Thoracic aorta (tissue), 2 donors: Measurements from ENCODE around the gene MYO3B. TPM values are rescaled to one million over a fixed set of nuclear protein-coding genes. Genes with fewer than 3 reads are reported as not detected.

Experiments
- ATAC-seq: fragments of 150-250 bp; one replicate; pipeline ENCODE4 v1.8.0; 2017; ENCODE audit warnings: low read depth; ENCODE audit not compliant: insufficient number of reproducible peaks, low FRiP score
- DNase-seq: peaks from one replicate; pipeline ENCODE4 v3.0.0-alpha.2; 2020; ENCODE audit warnings: low spot score
- H3K27ac ChIP-seq, 2 donors: fragments of 200-600 bp; sonication (generic); 1 replicate in 1 of 2; 2 replicates in 1 of 2; pipeline ENCODE4 v1.5.1; 2016; ENCODE audit warnings: mild to moderate bottlenecking in 2 of 2, moderate library complexity in 2 of 2
- H3K27me3 ChIP-seq: fragments of 200-600 bp; sonication (generic); replicated peaks from 2 replicates; pipeline ENCODE4 v1.6.0; 2016; ENCODE audit warnings: mild to moderate bottlenecking; ENCODE audit not compliant: insufficient read depth
- H3K36me3 ChIP-seq: fragments of 200-600 bp; sonication (generic); one replicate; pipeline ENCODE4 v1.5.1; 2016
- H3K4me1 ChIP-seq, 2 donors: fragments of 200-600 bp; sonication (generic); 1 replicate in 1 of 2; 2 replicates in 1 of 2; pipeline versions ENCODE4 v1.5.1 to v1.6.0; 2016; ENCODE audit warnings: low read depth in 2 of 2, mild to moderate bottlenecking in 1 of 2; ENCODE audit not compliant: control insufficient read depth in 1 of 2
- H3K4me3 ChIP-seq: fragments of 200-600 bp; sonication (generic); 2 replicates; pipeline ENCODE4 v1.5.1; 2016; ENCODE audit warnings: mild to moderate bottlenecking
- H3K9me3 ChIP-seq: fragments of 200-600 bp; sonication (generic); 2 replicates; pipeline ENCODE4 v1.5.1; 2016
- total RNA-seq, 2 donors: library from RNA; depleted of rRNA; stranded (reverse); fragments of >200 nt; gene quantifications; one replicate each; pipeline versions ENCODE4 v1.1.0 to v1.2.3, GENCODE V29; 2016
- TF ChIP-seq, protein P1 (sequence below): fragments of 200-600 bp; sonication (generic); IDR thresholded peaks from one replicate; pipeline ENCODE4 v1.5.1; 2019; ENCODE audit warnings: antibody characterized with exemption

Gene MYO3B
- total RNA-seq, 2 donors from 2014 or later = not detected

DNA sequence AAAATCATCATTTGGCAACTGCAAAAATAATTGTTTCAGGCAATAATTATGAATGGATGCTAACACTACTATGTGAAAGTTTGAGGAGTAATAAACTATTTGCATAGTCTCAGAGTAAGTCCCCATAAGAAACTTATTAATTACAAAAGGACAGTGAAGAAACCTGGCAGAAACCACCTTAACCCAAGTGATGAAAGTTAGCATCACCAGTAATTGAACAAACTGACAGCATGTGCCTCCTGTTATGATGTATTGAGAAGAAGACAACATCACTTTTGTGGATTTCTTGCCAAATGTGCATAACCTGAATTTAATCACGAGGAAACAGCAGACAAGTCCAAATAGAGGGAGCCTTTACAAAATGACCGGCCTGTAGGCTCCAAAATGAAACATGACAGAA lies 353.9 kb downstream of the MYO3B start:
- no peak overlapping the region for H3K4me3 ChIP-seq
- H3K27me3 ChIP-seq = no peaks in the 10 kb centered on the region
- H3K4me1 ChIP-seq = peaks cover 10 to 32% of the 10 kb centered on the region in 2 donors
- DNase-seq = no peak
- no peaks in the 10 kb centered on the region for H3K9me3 ChIP-seq
- ATAC-seq = no peak
- TF ChIP-seq, protein P1, sequence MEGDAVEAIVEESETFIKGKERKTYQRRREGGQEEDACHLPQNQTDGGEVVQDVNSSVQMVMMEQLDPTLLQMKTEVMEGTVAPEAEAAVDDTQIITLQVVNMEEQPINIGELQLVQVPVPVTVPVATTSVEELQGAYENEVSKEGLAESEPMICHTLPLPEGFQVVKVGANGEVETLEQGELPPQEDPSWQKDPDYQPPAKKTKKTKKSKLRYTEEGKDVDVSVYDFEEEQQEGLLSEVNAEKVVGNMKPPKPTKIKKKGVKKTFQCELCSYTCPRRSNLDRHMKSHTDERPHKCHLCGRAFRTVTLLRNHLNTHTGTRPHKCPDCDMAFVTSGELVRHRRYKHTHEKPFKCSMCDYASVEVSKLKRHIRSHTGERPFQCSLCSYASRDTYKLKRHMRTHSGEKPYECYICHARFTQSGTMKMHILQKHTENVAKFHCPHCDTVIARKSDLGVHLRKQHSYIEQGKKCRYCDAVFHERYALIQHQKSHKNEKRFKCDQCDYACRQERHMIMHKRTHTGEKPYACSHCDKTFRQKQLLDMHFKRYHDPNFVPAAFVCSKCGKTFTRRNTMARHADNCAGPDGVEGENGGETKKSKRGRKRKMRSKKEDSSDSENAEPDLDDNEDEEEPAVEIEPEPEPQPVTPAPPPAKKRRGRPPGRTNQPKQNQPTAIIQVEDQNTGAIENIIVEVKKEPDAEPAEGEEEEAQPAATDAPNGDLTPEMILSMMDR = no peak
- H3K36me3 ChIP-seq = no peaks in the 10 kb centered on the region
- H3K27ac ChIP-seq = no peak overlapping the region

DNA sequence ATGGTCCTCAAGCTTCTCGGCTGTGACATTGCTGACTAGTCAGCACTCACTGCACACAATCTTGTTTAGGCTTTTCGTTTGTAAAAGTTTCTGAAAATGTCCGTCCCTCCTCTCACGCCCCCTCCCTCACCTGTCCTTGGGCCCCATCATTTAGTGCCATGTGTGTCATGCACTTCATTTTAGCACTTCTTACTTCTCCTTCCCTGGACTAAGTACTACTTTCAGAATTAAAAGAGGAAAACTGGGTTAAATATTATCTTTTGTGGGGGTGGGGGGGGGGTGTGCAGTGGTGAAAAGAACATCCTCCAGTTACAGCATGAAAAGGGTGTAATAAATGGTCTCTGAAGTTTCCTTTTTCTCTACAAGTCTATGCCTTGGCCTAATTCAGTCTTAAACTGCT lies 355.2 kb downstream of the MYO3B start:
- Histone ChIP-seq H3K36me3 (no peaks in the 10 kb centered on the region), H3K4me3 (no peak overlapping the region), H3K4me1 (peaks cover 10 to 24% of the 10 kb centered on the region in 2 donors), H3K27ac (no peak overlapping the region), H3K9me3 (no peaks in the 10 kb centered on the region), H3K27me3 (no peaks in the 10 kb centered on the region)
- ATAC-seq (no peak), DNase-seq (no peak)
- TF ChIP-seq, protein P1 = no peak

DNA sequence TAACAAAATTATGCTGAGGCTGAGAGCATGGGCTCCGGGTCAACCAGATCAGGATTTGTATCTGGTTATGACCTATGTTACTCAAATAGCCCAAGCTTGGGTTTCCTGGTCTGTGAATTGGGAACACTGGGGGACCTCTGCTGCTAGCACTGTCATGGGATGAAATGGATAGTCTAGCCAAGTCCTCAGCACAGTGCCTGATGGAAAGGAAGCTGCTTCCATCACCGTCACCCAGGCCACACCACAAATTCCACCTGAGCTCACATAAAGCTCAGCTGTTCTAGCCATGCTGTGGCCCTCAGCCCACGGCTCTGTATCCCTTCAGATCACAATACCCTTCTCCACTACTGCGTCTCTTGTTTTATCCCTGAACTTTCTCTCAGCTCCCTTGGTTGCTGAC lies 357.6 kb downstream of the MYO3B start:
- H3K27ac ChIP-seq = no peak overlapping the region
- no peak overlapping the region for H3K4me3 ChIP-seq
- no peaks in the 10 kb centered on the region for H3K9me3 ChIP-seq
- peaks cover 4 to 7% of the 10 kb centered on the region in 2 donors for H3K4me1 ChIP-seq
- no peak for DNase-seq
- H3K27me3 ChIP-seq = no peaks in the 10 kb centered on the region
- H3K36me3 ChIP-seq = no peaks in the 10 kb centered on the region
- ATAC-seq = no peak
- TF ChIP-seq, protein P1 = no peak

DNA sequence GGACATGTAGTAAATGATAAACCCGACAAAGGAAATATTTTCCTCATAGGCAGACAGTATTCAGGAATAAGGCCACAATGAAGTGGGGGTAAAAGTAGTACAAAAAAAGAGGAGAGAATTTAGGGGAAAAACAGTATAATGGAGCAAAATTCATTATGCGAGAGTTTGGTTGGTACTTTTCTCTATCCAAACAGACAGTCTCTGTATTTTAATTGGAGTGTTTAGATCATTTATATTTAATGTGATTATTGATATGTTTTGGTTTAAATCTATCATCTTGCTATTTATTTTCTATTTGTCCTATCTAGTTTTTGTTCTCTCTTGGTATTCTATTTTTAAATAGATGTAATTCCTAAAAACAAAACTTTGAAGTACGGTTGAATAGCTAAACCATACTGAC lies 366.9 kb downstream of the MYO3B start:
- no peaks in the 10 kb centered on the region for H3K27me3 ChIP-seq
- DNase-seq = no peak
- no peak overlapping the region for H3K27ac ChIP-seq
- H3K36me3 ChIP-seq = no peaks in the 10 kb centered on the region
- H3K9me3 ChIP-seq = peaks cover 3% of the 10 kb centered on the region
- no peaks in the 10 kb centered on the region for H3K4me1 ChIP-seq
- ATAC-seq = no peak
- TF ChIP-seq, protein P1 = no peak
- H3K4me3 ChIP-seq = no peak overlapping the region

DNA sequence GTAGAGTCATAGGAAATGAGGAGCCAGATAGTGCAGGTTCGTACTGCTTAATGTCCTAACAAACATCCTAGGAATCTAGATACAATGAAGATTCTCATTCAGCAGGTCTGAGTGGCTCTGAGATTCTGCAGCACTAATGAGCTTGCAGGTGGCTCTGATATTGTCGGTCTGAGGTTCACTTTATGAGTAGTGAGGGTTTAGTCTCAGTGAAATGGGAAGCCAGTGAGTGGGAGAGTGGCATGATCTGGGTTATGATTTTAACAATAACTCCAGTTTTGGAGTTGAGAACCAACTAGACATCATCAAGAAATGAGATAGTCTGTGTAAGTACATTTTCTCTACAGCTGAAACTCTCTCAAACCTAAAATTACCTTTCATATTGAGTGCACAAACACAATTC lies 370.4 kb downstream of the MYO3B start:
- TF ChIP-seq, protein P1 = no peak
- H3K4me3 ChIP-seq = no peak overlapping the region
- no peaks in the 10 kb centered on the region for H3K36me3 ChIP-seq
- peaks cover 0 to 8% of the 10 kb centered on the region in 2 donors for H3K4me1 ChIP-seq
- no peak for ATAC-seq
- H3K27me3 ChIP-seq = no peaks in the 10 kb centered on the region
- no peak overlapping the region for H3K27ac ChIP-seq
- H3K9me3 ChIP-seq = peaks cover 3% of the 10 kb centered on the region
- DNase-seq = no peak
